ENCODE data around the gene CAPN3.

DNA sequence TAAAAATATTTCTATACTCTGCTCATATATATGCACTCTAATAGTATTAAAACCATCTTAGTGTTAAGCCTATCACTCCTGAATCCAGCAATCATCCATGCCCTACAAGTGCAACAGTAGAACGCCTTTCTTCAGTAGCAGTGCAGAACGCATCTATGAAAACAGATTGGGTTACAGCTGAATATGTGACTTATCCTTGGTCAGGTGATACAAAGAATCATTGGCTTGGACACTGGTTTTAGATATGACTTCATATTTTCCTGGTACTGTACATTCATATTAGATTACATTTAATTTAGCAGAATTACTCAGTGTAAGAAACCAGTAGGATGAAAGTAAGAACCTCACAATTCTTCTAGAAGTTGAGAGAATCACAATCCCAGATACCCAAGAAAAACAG, 88.3 kb downstream of the CAPN3 start:
- TF ChIP-seq, protein P1, sequence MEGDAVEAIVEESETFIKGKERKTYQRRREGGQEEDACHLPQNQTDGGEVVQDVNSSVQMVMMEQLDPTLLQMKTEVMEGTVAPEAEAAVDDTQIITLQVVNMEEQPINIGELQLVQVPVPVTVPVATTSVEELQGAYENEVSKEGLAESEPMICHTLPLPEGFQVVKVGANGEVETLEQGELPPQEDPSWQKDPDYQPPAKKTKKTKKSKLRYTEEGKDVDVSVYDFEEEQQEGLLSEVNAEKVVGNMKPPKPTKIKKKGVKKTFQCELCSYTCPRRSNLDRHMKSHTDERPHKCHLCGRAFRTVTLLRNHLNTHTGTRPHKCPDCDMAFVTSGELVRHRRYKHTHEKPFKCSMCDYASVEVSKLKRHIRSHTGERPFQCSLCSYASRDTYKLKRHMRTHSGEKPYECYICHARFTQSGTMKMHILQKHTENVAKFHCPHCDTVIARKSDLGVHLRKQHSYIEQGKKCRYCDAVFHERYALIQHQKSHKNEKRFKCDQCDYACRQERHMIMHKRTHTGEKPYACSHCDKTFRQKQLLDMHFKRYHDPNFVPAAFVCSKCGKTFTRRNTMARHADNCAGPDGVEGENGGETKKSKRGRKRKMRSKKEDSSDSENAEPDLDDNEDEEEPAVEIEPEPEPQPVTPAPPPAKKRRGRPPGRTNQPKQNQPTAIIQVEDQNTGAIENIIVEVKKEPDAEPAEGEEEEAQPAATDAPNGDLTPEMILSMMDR (IDR thresholded peaks at IDR 0.05), result no peak
- no peak for TF ChIP-seq POLR2A (IDR thresholded peaks at IDR 0.05)
